Colonic mucosa (tissue), 4 donors: ENCODE data around the gene CHRNB4. TPM values are rescaled to one million over a fixed set of nuclear protein-coding genes. Genes with fewer than 3 reads are reported as not detected.

ENCODE experiments used
- DNase-seq: peaks from one replicate; pipeline ENCODE4 v3.0.0-alpha.2; 2020
- H3K27ac ChIP-seq: fragments of 200-600 bp; one replicate; pipeline ENCODE4 v1.8.0; 2021
- H3K27me3 ChIP-seq: fragments of 200-600 bp; one replicate; pipeline ENCODE4 v1.8.0; 2021
- H3K36me3 ChIP-seq: fragments of 200-600 bp; one replicate; pipeline ENCODE4 v1.8.0; 2021
- H3K4me1 ChIP-seq: fragments of 200-600 bp; one replicate; pipeline ENCODE4 v1.8.0; 2021; ENCODE audit warnings: mild to moderate bottlenecking
- H3K4me3 ChIP-seq: fragments of 200-600 bp; one replicate; pipeline ENCODE4 v1.8.0; 2021
- H3K9ac ChIP-seq, 2 donors: one replicate each; pipeline ENCODE4 v1.7.0; 2013; ENCODE audit warnings: control low read depth in 2 of 2, low read depth in 2 of 2, low read length in 2 of 2
- H3K9me3 ChIP-seq: fragments of 200-600 bp; one replicate; pipeline ENCODE4 v1.8.0; 2021
- CTCF ChIP-seq: fragments of 200-600 bp; IDR thresholded peaks from one replicate; pipeline ENCODE4 v1.8.0; 2022; ENCODE audit warnings: antibody characterized with exemption, mild to moderate bottlenecking
- intact Hi-C: fragments of 100-400 bp; cut with DNase I; formaldehyde crosslinking; loops from one replicate; pipeline ENCODE4 v1.14.1; 2022
- total RNA-seq, 2 donors: library from RNA; stranded (reverse); fragmentation: NEBNext Ultra II Directional in 1 of 2; extraction: Animal tissue kit (Norgen Biotek cat#: 25700) in 1 of 2; gene quantifications; one replicate each; pipeline ENCODE4 v1.2.1, GENCODE V29; 2021
- donor health status: healthy.
- donor health status: DM: no; HTN: no; CAD: no.
- donor health status: DM: no; HTN: no; CAD: no.

Gene CHRNB4
- total RNA-seq, 2 donors from 2014 or later = 0.24 TPM; not detected in 1

- intact Hi-C loops = no loop called here
- Histone ChIP-seq H3K4me3 (no peak overlapping the region), H3K36me3 (no peaks in the 10 kb centered on the region), H3K9ac (no peak overlapping the region), H3K27ac (no peak overlapping the region), H3K27me3 (peaks cover 20% of the 10 kb centered on the region), H3K4me1 (no peaks in the 10 kb centered on the region), H3K9me3 (no peaks in the 10 kb centered on the region)
- DNase-seq = no peak
- no peak for TF ChIP-seq CTCF
Observed at GRCh38 chr15:78624651-78625590, 16.1 kb downstream of the CHRNB4 start.

- TF ChIP-seq CTCF = no peak
- no peak for DNase-seq
- Histone ChIP-seq H3K36me3 (no peaks in the 10 kb centered on the region), H3K4me1 (no peaks in the 10 kb centered on the region), H3K4me3 (no peak overlapping the region), H3K27me3 (peaks cover 30% of the 10 kb centered on the region), H3K27ac (no peak overlapping the region), H3K9ac (no peak overlapping the region), H3K9me3 (no peaks in the 10 kb centered on the region)
- intact Hi-C loops = no loop called here
Observed at GRCh38 chr15:78623786-78624497, 17.1 kb downstream of the CHRNB4 start.

- DNase-seq = no peak
- no peak overlapping the region for H3K9ac ChIP-seq
- no peaks in the 10 kb centered on the region for H3K4me1 ChIP-seq
- no peaks in the 10 kb centered on the region for H3K9me3 ChIP-seq
- TF ChIP-seq CTCF = no peak
- no peak overlapping the region for H3K4me3 ChIP-seq
- intact Hi-C loops = no loop called here
- no peaks in the 10 kb centered on the region for H3K36me3 ChIP-seq
- H3K27ac ChIP-seq = no peak overlapping the region
- H3K27me3 ChIP-seq = peaks cover 34% of the 10 kb centered on the region
Observed at GRCh38 chr15:78621810-78622402, 19.1 kb downstream of the CHRNB4 start.

DNA sequence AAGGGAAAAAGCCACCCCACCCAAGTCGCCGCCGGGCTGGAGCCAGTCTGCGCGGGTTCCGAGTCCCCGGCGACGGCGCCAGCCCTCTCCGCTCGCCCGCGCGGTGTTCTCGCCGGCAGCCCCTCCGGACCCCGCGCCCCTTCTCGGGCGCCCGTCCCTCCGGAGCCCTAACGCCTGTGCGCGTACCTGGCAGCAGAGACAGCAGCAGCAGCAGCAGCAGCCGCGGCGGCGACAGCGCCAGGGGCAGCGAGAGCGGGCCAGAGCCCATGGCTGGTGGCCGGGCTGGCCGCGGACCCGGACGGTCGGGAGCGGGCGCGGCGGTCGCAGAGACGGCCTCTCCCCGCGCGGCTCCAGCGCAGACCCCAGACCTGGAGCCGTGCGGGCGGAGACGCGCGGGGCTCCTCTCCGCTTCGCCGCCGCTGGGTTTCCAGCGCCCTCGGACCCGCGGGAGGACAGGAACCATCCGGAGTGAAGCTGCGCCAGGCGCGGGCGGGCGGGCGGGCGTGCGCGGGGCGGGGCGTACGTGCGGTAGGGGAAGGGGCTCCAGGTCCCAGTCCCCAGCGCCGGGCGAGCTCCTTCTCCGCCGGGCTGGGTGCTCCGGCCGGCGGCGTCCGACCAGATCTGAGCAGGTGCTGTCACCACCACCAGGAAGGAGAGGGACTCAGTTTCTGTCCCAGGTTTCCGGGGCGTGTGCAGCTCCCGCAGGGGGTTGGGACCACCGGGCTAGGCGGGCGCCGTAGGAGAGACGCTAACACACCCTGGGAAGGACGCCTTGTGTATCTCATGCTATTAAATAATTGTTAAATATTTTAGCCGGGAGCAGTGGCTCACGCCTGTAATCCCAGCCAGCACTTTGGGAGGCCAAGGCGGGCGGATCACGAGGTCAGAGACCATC lies 20.2 kb downstream of the CHRNB4 start, which contains the start of gene CHRNA3:
Gene CHRNA3 (minus strand): TSS at position 470 of the 895 bp plus-strand sequence. CDS start 202 bp downstream, at position 268.
- Histone ChIP-seq H3K4me3 (peak within 1 kb of the TSS; percentile 17), H3K9me3 (no peaks in the 10 kb centered on the region), H3K9ac (no peak within 1 kb of the TSS), H3K4me1 (no peaks in the 10 kb centered on the region), H3K27me3 (peaks cover 34% of the 10 kb centered on the region), H3K27ac (no peak within 1 kb of the TSS), H3K36me3 (no peaks in the 10 kb centered on the region)
- TF ChIP-seq CTCF = no peak
- DNase-seq = no peak
- intact Hi-C loops = no loop called here
